ENCODE data around the gene HTRA1. TPM values are rescaled to one million over a fixed set of nuclear protein-coding genes. Genes with fewer than 3 reads are reported as not detected.

Gene HTRA1
- 83.9 TPM for total RNA-seq
- 145 TPM for polyA plus RNA-seq

DNA sequence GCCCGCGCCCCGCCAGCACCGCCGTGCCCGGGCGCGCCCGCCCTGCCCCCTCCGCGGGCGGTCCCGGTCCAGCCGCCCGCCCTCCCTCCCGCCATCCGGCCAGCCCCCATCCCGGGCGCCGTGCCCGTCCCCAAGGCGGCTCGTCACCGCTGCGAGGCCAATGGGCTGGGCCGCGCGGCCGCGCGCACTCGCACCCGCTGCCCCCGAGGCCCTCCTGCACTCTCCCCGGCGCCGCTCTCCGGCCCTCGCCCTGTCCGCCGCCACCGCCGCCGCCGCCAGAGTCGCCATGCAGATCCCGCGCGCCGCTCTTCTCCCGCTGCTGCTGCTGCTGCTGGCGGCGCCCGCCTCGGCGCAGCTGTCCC, at the start of gene HTRA1:
TSS of gene HTRA1 (plus strand) at position 187 of the 362 bp plus-strand sequence. CDS start at position 287, 100 bp downstream.
- Histone ChIP-seq H3K27ac (ENCODE audit: low read depth) (peak within 1 kb of the TSS; percentile 75), H3K4me3 (ENCODE audit: low read depth, low read length) (peak within 1 kb of the TSS; percentile 86), H3K4me1 (ENCODE audit: insufficient read depth) (no peaks in the 10 kb centered on the region), H3K36me3 (ENCODE audit: insufficient read depth) (no peaks in the 10 kb centered on the region)
- DNase-seq (ENCODE audit: extremely low spot score): no peak
- under 1% methylated on average over 56 of the region's 56 CpGs for WGBS

DNA sequence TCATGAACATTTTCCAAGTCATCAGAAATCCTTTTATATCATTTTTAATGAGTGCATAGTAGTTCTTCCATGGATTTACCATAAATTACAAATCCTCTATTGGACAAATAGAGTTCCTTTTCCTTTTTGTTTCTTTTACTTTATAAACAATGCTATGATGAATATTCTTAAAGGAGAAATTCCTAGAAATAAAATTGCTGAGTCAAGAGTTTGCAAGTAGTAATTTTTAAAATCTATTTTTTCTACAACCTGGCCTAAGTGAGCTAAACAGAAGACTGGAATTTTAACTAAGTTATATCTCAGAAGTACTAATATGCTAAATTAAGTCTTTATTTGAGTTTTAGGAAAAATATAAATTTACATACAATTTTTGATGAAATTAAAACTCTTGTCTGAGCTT, 48.0 kb upstream of the HTRA1 start:
- Histone ChIP-seq H3K36me3 (ENCODE audit: insufficient read depth) (peaks cover 4% of the 10 kb centered on the region), H3K4me1 (ENCODE audit: insufficient read depth) (no peaks in the 10 kb centered on the region), H3K4me3 (ENCODE audit: low read depth, low read length) (no peak overlapping the region), H3K27ac (ENCODE audit: low read depth) (no peak overlapping the region)
- no peak for DNase-seq (ENCODE audit: extremely low spot score)

DNA sequence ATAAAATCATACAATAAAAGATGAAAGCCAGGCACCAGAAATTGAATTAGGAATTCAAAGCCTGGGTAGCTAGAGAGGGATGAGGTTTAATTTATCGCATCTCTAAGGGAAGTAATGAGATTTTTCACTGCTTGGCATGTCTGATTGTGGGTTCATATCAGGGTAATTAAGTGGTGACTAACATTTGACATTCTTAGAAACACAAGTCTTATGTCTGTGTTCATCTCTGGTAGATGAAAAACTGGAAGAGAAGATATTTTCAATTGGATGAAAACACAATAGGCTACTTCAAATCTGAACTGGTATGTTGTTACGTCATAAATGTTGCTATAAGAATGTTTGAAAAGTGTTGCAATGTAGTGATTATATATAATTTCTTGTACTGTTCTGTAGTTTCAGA, 43.7 kb upstream of the HTRA1 start:
- H3K4me3 ChIP-seq (ENCODE audit: low read depth, low read length): no peak overlapping the region
- no peaks in the 10 kb centered on the region for H3K4me1 ChIP-seq (ENCODE audit: insufficient read depth)
- no peak for DNase-seq (ENCODE audit: extremely low spot score)
- H3K36me3 ChIP-seq (ENCODE audit: insufficient read depth): peaks cover 4% of the 10 kb centered on the region
- H3K27ac ChIP-seq (ENCODE audit: low read depth): no peak overlapping the region
- WGBS: 89% methylated on average over 2 of the region's 2 CpGs

DNA sequence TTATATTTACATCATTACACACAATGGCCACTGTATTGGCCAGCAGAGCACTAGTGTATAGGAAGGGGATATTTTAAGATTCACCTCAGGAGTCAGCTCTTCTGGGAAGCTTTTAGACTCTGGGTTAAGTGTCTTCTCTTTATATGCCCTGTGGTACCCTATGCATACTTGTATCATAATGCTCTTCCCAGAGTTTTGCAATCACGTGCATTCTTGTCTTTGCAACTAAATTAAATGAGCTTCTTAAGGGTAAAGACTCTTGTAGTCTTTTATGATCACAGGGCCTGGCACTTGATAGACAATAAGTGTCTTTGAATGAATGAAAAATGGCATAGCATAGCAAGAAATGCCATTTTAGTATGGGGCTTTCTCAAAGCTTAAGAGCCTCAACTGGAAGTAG, 42.3 kb upstream of the HTRA1 start:
- H3K27ac ChIP-seq (ENCODE audit: low read depth): no peak overlapping the region
- no peak for DNase-seq (ENCODE audit: extremely low spot score)
- H3K36me3 ChIP-seq (ENCODE audit: insufficient read depth): peaks cover 2% of the 10 kb centered on the region
- H3K4me1 ChIP-seq (ENCODE audit: insufficient read depth): no peaks in the 10 kb centered on the region
- WGBS: 81% methylated on average over 1 of the region's 1 CpG
- no peak overlapping the region for H3K4me3 ChIP-seq (ENCODE audit: low read depth, low read length)

DNA sequence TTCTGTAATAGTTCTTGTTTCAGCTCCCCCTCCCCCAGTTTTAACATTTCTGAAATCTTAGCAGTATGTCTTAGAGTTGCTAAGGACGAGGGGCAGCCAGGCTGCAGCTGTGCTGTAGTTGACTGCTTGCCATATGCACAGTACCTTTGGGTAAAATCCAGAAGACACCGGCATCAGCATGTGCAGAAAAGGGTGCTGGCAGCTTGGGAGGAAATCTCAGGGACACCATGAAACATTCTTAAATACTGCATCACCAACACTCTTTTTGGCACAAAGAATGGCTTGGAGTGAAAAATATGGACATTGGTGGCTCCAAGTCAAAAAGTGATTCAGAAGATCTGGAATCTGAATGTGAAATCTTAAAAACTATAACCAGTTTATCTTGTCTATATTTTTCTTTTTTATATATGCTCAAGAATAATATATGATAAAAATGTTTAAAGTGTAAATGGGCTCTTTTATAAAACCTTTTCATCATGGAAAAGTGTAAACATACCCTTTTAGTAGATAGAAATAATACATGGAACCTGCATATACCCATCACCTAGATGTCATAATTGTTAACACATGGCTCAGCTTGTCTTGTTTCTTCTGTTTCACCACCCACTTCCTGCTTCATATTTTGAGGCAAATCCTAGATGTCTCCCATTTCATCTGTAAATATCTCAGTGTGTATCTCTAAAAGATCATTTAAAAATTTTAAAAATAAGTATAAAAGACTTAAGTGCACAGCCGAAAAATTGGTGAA, 41.3 kb upstream of the HTRA1 start:
- Histone ChIP-seq H3K4me1 (ENCODE audit: insufficient read depth) (no peaks in the 10 kb centered on the region), H3K36me3 (ENCODE audit: insufficient read depth) (peaks cover 2% of the 10 kb centered on the region), H3K27ac (ENCODE audit: low read depth) (no peak overlapping the region), H3K4me3 (ENCODE audit: low read depth, low read length) (no peak overlapping the region)
- no peak for DNase-seq (ENCODE audit: extremely low spot score)
- WGBS: 42% methylated on average over 3 of the region's 3 CpGs

DNA sequence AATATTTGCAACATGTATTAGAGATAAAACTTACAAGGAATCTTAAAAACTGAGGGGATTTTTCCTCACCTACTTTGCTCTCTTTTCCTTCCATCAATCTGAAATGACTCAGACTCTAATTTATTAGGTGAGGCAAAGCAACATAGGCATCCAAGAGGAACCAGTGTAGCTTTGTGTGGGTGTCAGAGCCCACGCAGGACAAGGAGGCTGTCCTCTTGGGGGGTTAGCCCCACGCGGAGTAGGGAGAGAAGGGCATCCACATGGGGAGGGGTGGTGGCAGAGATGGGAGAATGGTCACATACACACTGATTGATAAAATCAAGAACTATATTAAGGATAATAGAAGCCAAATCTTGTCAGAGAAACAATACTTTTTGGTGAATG, 40.7 kb upstream of the HTRA1 start:
- Histone ChIP-seq H3K27ac (ENCODE audit: low read depth) (no peak overlapping the region), H3K4me3 (ENCODE audit: low read depth, low read length) (no peak overlapping the region), H3K4me1 (ENCODE audit: insufficient read depth) (no peaks in the 10 kb centered on the region), H3K36me3 (ENCODE audit: insufficient read depth) (peaks cover 2% of the 10 kb centered on the region)
- no peak for DNase-seq (ENCODE audit: extremely low spot score)
- 84% methylated on average over 3 of the region's 3 CpGs for WGBS

DNA sequence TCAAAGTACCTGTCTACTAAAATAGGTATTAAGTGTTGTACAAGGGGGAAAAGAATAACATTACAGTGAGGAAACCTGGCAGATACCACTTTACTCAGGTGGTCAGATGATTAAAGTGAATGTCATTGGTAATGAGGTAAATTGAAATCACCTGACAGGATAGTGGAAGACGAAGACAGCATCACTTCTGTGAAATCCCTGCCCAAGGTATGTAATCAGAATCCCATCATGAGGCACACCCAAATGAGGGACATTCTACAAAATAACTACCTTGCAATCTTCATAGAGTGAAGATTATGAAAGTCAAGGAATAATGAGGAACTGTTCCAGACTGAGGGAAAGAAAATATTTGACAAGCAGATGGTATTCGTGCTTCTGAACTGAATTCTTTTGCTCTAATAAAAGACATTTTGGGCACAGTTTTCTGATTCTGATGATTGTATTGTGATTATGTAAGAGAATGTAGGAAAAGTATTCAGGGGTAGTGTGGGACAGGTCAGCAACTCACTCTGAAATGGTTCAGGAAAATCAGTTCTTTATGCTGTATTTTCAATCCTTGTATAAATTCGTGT, 40.2 kb upstream of the HTRA1 start:
- H3K27ac ChIP-seq (ENCODE audit: low read depth): no peak overlapping the region
- H3K4me1 ChIP-seq (ENCODE audit: insufficient read depth): no peaks in the 10 kb centered on the region
- no peak overlapping the region for H3K4me3 ChIP-seq (ENCODE audit: low read depth, low read length)
- peaks cover 2% of the 10 kb centered on the region for H3K36me3 ChIP-seq (ENCODE audit: insufficient read depth)
- DNase-seq (ENCODE audit: extremely low spot score): no peak
- WGBS: 74% methylated on average over 3 of the region's 3 CpGs

DNA sequence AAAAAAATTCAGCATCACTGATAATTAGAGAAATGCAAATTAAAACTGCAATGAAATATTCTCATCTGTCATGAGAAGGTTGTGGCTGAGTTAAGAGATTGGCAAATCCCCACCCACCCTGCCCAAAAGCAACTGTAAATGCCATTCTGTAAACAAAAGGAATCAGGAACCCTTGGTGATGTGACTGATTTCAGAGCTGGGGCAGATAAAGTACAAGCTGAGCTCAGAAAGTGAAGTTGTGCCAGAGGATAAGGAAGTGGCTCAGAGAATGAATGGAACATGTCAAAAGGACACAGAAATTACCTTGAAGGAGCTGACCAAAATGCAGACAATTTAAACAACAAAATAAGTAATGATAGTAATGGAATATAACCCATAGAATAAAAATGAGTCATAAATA, 39.6 kb upstream of the HTRA1 start:
- no peaks in the 10 kb centered on the region for H3K4me1 ChIP-seq (ENCODE audit: insufficient read depth)
- H3K27ac ChIP-seq (ENCODE audit: low read depth): no peak overlapping the region
- no peak overlapping the region for H3K4me3 ChIP-seq (ENCODE audit: low read depth, low read length)

DNA sequence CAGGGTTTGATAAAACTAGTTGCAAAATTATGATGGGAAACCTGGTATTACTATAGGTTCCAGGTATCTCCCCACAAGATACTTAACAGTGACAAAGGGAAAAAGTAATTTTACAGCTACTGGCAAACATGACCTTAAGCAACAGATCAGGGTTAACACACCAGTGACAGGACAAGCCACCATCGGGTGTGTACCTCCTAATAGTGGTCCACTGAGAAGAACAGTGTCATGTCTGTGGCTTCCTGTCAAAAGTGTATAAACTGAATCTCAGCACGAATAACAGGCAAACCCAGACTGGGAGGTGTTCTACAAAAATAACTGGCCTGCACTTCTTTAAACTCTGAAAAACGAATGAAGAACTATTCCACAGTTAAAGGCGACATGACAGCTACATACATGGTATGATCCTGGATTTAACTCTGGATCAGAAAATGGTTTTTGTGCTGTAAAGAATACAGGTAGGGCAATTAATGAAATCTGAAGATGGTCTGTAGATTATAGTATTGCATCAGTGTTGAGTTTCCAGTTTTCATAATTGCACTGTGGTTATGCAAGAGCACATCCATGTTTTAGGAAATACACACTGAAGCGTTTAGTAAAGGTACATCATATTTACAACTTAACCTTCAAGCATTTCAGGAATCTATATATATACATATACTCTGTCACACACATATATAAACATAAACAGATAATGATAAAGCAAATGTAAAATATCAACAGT, 38.9 kb upstream of the HTRA1 start:
- H3K27ac ChIP-seq (ENCODE audit: low read depth): no peak overlapping the region
- H3K36me3 ChIP-seq (ENCODE audit: insufficient read depth): no peaks in the 10 kb centered on the region

More for the DNA sequence above, 39.6 kb upstream of the HTRA1 start:
- DNase-seq (ENCODE audit: extremely low spot score): no peak
- H3K36me3 ChIP-seq (ENCODE audit: insufficient read depth): peaks cover 1% of the 10 kb centered on the region

DNA sequence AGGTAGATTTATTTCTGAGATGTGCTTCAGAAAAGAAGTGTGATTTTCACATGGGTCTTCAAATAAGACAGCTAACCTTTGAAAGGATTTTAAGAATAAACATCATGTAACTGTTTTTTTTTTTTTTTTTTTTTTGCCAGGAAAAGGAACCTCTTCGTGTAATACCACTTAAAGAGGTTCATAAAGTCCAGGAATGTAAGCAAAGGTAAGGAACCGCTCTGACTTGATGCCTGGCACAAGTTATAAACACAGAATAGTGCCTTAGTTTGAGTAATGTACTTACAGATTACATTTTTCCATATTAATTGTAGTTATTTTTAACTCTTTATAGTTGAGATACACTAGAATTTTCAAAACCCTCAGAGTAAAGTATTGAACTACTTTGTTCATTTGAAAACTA, 37.3 kb upstream of the HTRA1 start:
- H3K36me3 ChIP-seq (ENCODE audit: insufficient read depth): no peaks in the 10 kb centered on the region
- H3K4me3 ChIP-seq (ENCODE audit: low read depth, low read length): no peak overlapping the region
- no peak overlapping the region for H3K27ac ChIP-seq (ENCODE audit: low read depth)
- H3K4me1 ChIP-seq (ENCODE audit: insufficient read depth): no peaks in the 10 kb centered on the region
- WGBS: 70% methylated on average over 2 of the region's 2 CpGs
- no peak for DNase-seq (ENCODE audit: extremely low spot score)

More for the DNA sequence above, 38.9 kb upstream of the HTRA1 start:
- no peak for DNase-seq (ENCODE audit: extremely low spot score)
- 80% methylated on average over 5 of the region's 5 CpGs for WGBS
- no peaks in the 10 kb centered on the region for H3K4me1 ChIP-seq (ENCODE audit: insufficient read depth)
- H3K4me3 ChIP-seq (ENCODE audit: low read depth, low read length): no peak overlapping the region

DNA sequence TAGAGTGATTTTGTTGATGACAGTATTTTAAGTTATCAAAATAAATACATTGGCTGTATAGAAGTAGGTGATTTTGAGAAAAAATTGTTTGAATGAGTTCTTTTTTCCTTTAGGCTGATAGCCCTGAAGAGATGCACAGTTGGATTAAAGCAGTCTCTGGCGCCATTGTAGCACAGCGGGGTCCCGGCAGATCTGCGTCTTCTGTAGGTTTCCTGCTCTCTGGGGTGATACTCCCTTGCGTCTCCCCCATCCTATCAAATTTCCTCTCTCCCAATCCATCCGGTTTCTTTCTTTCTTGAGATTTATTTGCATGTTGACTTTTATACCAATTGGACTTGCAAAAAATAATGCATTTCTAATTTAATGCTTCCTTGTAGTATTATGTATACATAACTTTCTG, 34.5 kb upstream of the HTRA1 start:
- no peaks in the 10 kb centered on the region for H3K36me3 ChIP-seq (ENCODE audit: insufficient read depth)
- H3K27ac ChIP-seq (ENCODE audit: low read depth): no peak overlapping the region
- 91% methylated on average over 6 of the region's 6 CpGs for WGBS
- no peak for DNase-seq (ENCODE audit: extremely low spot score)
- no peaks in the 10 kb centered on the region for H3K4me1 ChIP-seq (ENCODE audit: insufficient read depth)
- no peak overlapping the region for H3K4me3 ChIP-seq (ENCODE audit: low read depth, low read length)

DNA sequence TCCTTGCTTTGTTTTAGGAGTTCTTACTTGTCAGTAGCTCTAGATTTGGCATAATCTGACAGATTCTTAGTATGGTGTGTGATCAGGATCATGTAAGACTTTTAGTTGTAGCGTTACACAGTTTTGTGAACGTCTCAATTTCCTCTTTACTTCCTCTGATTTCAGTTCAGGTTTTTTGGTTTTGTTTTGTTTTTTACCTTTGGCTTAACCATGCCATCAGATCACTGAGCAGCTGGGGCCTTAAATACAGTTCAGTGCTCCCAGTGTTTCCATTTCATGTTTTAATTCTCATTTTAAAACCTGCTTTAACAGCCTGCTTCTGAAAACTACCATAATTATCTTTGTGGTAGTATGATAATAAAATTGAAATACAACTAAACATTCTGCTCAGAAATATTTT, 34.1 kb upstream of the HTRA1 start:
- Histone ChIP-seq H3K4me1 (ENCODE audit: insufficient read depth) (no peaks in the 10 kb centered on the region), H3K4me3 (ENCODE audit: low read depth, low read length) (no peak overlapping the region), H3K36me3 (ENCODE audit: insufficient read depth) (no peaks in the 10 kb centered on the region), H3K27ac (ENCODE audit: low read depth) (no peak overlapping the region)
- no peak for DNase-seq (ENCODE audit: extremely low spot score)
- WGBS: 77% methylated on average over 2 of the region's 2 CpGs

DNA sequence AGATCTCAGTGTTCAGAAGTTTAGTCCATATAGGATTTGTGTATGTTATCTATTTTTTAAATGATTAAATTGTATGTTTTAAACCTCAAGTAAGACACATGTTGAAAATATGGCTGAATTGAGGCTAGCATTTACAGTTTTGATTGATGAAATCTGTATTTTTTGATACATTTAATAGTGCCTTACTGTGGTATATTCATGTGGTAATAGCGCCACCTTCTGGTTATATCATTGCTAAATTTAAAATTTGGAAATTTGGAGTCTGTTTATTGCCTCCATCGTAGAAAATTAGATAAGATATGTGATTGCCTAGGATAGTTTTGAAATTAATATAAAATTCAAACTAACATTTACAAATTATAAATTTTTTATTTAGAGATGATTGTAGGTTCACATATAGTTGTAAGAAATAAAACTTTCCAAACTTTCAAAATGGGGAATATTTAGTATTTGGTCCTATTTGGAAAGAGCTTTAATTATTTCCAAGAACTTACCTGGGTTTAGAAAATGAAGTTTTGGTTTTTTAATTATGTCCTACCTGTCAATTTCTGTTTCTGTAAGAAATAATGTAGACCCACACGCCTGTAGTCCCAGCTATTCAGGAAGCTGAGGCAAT, 26.0 kb upstream of the HTRA1 start:
- Histone ChIP-seq H3K4me3 (ENCODE audit: low read depth, low read length) (no peak overlapping the region), H3K36me3 (ENCODE audit: insufficient read depth) (no peaks in the 10 kb centered on the region), H3K27ac (ENCODE audit: low read depth) (no peak overlapping the region), H3K4me1 (ENCODE audit: insufficient read depth) (no peaks in the 10 kb centered on the region)
- 34% methylated on average over 3 of the region's 3 CpGs for WGBS
- peak; percentile 15 for DNase-seq (ENCODE audit: extremely low spot score)

DNA sequence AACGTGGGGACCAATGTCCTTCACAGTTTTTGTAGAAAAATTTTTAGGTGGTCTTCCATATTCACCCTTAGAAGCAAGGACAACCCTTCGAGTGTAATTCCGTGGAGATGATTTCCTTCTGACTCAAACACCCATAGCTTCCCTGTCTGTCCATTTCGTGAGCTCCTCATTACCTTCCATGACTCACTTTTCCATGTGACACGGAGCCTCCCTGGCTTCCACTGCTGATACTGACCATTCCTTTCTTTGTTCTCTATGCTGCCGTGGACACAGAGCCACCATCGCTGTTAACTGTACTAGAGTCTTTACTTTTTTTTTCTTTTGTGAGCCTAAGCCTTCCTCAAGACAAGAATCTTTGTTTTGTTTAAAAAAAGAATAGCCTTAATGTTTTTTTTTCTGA, 19.4 kb upstream of the HTRA1 start:
- Histone ChIP-seq H3K4me1 (ENCODE audit: insufficient read depth) (no peaks in the 10 kb centered on the region), H3K4me3 (ENCODE audit: low read depth, low read length) (no peak overlapping the region), H3K36me3 (ENCODE audit: insufficient read depth) (no peaks in the 10 kb centered on the region), H3K27ac (ENCODE audit: low read depth) (no peak overlapping the region)
- 77% methylated on average over 7 of the region's 7 CpGs for WGBS
- no peak for DNase-seq (ENCODE audit: extremely low spot score)
